Measurements from ENCODE around the gene NPC1L1.

The NPC1L1 gene

GRCh38 chr7:44539669-44540506, 1.2 kb downstream of the NPC1L1 start:
- no peak overlapping the region for H3K4me3 ChIP-seq (ENCODE audit: low read depth, low read length)

GRCh38 chr7:44538798-44539668, 2.1 kb downstream of the NPC1L1 start:
- no peak overlapping the region for H3K4me3 ChIP-seq (ENCODE audit: low read depth, low read length)
- no peak for DNase-seq (ENCODE audit: low read depth)

More at GRCh38 chr7:44539669-44540506, 1.2 kb downstream of the NPC1L1 start:
- no peak for DNase-seq (ENCODE audit: low read depth)

- no peak for DNase-seq (ENCODE audit: low read depth)
These were observed 2.9 kb downstream of the NPC1L1 start for GRCh38 chr7:44538093-44538797.

GRCh38 chr7:44537442-44537841, 3.7 kb downstream of the NPC1L1 start:
- H3K4me3 ChIP-seq (ENCODE audit: low read depth, low read length) = no peak overlapping the region
- DNase-seq (ENCODE audit: low read depth) = no peak

More at GRCh38 chr7:44538093-44538797, 2.9 kb downstream of the NPC1L1 start:
- H3K4me3 ChIP-seq (ENCODE audit: low read depth, low read length) = no peak overlapping the region

- H3K4me3 ChIP-seq (ENCODE audit: low read depth, low read length) = no peak overlapping the region
- DNase-seq (ENCODE audit: low read depth) = no peak
These were observed 5.0 kb downstream of the NPC1L1 start for GRCh38 chr7:44536090-44536489.

GRCh38 chr7:44535348-44536064, 5.6 kb downstream of the NPC1L1 start:
- no peak overlapping the region for H3K4me3 ChIP-seq (ENCODE audit: low read depth, low read length)
- no peak for DNase-seq (ENCODE audit: low read depth)

GRCh38 chr7:44534501-44534900, 6.6 kb downstream of the NPC1L1 start:
- DNase-seq (ENCODE audit: low read depth) = no peak

GRCh38 chr7:44534087-44534486, 7.0 kb downstream of the NPC1L1 start:
- no peak for DNase-seq (ENCODE audit: low read depth)

More at GRCh38 chr7:44534501-44534900, 6.6 kb downstream of the NPC1L1 start:
- H3K4me3 ChIP-seq (ENCODE audit: low read depth, low read length) = no peak overlapping the region

GRCh38 chr7:44533301-44534055, 7.7 kb downstream of the NPC1L1 start:
- no peak overlapping the region for H3K4me3 ChIP-seq (ENCODE audit: low read depth, low read length)
- DNase-seq (ENCODE audit: low read depth) = no peak

More at GRCh38 chr7:44534087-44534486, 7.0 kb downstream of the NPC1L1 start:
- no peak overlapping the region for H3K4me3 ChIP-seq (ENCODE audit: low read depth, low read length)

GRCh38 chr7:44531421-44532380, 9.4 kb downstream of the NPC1L1 start:
- DNase-seq (ENCODE audit: low read depth) = no peak
- no peak overlapping the region for H3K4me3 ChIP-seq (ENCODE audit: low read depth, low read length)

GRCh38 chr7:44530990-44531389, 10.1 kb downstream of the NPC1L1 start:
- no peak overlapping the region for H3K4me3 ChIP-seq (ENCODE audit: low read depth, low read length)
- DNase-seq (ENCODE audit: low read depth) = no peak

GRCh38 chr7:44524811-44525388, 16.2 kb downstream of the NPC1L1 start:
- no peak overlapping the region for H3K4me3 ChIP-seq (ENCODE audit: low read depth, low read length)
- no peak for DNase-seq (ENCODE audit: low read depth)

- no peak for DNase-seq (ENCODE audit: low read depth)
- H3K4me3 ChIP-seq (ENCODE audit: low read depth, low read length) = no peak overlapping the region
These were observed 18.8 kb downstream of the NPC1L1 start for GRCh38 chr7:44522315-44522714.

GRCh38 chr7:44521347-44522095, 19.6 kb downstream of the NPC1L1 start:
- no peak overlapping the region for H3K4me3 ChIP-seq (ENCODE audit: low read depth, low read length)
- no peak for DNase-seq (ENCODE audit: low read depth)

GRCh38 chr7:44520574-44520973, 20.6 kb downstream of the NPC1L1 start:
- DNase-seq (ENCODE audit: low read depth) = no peak
- H3K4me3 ChIP-seq (ENCODE audit: low read depth, low read length) = no peak overlapping the region

- no peak for DNase-seq (ENCODE audit: low read depth)
- H3K4me3 ChIP-seq (ENCODE audit: low read depth, low read length) = no peak overlapping the region
These were observed 21.6 kb downstream of the NPC1L1 start for GRCh38 chr7:44519546-44519945.
